ENCODE results near the gene DPM1. TPM values are rescaled to one million over a fixed set of nuclear protein-coding genes. Genes with fewer than 3 reads are reported as not detected.

The DPM1 gene
- total and polyA plus RNA-seq, 2 of the 8 experiments (the other 6 are each of a cell fraction or from before 2014, with no cell fraction given): 42.3 to 57.0 TPM

GRCh38 chr20:50893620-50894019 lies 64.7 kb downstream of the DPM1 start (continued):
- TF ChIP-seq TAF7 (optimal IDR thresholded peaks at IDR 0.05; ENCODE audit: borderline replicate concordance, low read depth, low read length) (no peak), POLR2A (IDR thresholded peaks at IDR 0.05; ENCODE audit: control extremely low read depth in 1 of 2, low read depth in 2 of 2, low read length in 2 of 2) (peak in 1 of 2 experiments; percentile 40; a peak in 1 of 3 replicates)
